ENCODE results near the gene ENO4. TPM values are rescaled to one million over a fixed set of nuclear protein-coding genes. Genes with fewer than 3 reads are reported as not detected.

The ENO4 gene
- total RNA-seq, 1 donor from 2014 or later = 0.39 TPM

DNA sequence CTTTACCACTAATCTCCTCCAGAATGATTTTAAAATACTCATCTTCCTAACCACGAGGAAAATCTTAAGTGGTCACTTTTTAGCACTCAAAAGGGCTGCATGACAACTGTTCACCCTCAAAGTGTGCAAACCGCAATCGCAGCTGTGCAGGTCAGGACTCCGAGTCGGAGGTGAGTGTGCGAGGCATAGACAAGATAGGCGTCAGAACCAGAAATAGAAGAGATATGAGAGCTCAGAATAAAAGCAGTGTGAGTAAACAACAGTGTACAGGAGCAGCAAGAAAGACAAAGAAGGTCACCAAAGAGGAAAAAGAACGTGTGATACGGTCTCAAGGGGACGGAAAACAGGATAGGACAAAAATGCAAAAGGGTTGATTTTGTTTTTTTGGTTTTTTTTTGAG is 17.5 kb upstream of the ENO4 start:
- no peak for DNase-seq

DNA sequence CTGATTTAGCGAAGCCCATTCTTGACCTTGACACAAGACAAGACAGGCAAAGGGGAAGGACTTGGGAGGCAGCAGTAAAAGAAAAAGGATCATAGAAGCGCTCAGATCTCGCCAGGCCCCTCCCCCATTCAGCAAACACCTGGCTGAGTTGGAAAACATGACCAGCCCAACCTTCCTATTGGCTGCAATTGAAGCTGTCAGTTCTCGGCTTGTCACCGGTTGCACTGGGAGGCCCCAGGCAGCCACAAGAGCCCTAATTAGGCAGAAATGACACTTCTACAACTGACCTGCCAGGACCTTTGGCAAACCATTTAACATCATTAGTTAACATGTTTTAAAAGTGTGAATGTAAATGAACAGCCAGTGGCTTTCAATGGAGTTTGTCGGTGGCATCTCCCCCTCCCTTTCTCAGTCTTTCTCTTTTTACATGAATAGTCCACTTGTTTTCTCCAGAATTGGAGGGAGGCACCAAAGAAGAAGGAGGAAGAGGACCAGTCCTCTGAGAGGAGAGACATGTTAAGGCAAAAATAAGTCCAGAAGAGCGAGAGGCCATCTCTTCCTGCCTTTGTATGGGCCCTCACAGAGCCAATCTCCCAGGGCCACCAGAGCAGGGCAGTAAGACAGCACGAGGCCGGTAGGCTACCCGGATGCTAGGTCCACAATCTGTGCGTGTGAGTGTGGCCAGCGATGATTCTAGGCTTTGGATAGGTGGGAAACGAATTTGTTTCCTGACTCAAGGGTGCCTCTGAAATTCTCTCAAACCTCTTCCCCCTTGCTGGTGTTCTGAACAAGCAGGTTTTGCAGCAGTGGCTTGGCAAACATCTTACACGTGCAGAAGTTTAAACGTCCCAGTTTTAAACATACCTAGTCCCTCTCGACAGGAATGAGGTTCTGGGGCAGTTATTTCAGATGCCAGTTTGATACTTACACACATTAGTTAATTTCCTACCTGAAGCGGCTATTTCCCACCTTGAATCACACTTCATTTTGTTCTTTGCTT is 15.0 kb upstream of the ENO4 start:
- no peak for DNase-seq

DNA sequence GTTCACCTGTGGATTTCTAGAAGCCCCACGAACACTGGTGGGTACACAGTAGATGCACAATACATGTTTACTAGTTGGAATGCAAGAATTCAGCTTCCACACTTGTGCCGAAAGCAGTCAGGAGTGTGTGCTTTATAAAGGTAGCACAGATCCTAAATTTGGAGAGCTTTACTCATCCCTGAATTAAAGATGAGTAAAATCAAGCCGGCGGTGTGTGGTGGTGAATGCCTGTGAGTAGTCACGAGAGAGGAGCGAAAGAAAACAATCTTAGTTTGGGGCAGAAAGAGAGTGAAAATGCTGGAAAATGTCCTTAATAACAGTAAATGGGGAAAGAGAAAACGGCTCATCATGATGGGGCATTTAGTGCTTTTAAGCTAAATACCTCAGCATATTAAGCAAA is 13.6 kb upstream of the ENO4 start:
- no peak for DNase-seq

DNA sequence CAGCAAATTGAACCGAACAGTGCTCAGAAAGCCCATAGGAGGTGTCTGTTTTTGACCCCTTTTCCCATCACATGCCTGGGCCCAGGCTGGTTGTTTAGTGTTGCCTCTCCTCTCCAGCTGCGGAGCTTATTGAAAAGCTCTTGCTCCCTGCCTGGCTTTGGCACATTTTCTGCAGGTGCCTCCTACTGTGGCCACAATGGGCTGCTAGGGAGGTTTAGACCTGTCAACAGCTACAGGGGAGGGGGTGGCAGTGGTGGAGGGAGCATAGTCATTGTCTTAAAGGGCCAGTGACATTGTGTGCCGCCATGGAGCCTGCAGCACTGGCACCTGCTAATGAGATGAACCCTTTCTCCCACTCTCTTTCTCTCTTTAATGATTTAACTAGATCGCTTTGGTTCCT is 13.2 kb upstream of the ENO4 start:
- DNase-seq = no peak

DNA sequence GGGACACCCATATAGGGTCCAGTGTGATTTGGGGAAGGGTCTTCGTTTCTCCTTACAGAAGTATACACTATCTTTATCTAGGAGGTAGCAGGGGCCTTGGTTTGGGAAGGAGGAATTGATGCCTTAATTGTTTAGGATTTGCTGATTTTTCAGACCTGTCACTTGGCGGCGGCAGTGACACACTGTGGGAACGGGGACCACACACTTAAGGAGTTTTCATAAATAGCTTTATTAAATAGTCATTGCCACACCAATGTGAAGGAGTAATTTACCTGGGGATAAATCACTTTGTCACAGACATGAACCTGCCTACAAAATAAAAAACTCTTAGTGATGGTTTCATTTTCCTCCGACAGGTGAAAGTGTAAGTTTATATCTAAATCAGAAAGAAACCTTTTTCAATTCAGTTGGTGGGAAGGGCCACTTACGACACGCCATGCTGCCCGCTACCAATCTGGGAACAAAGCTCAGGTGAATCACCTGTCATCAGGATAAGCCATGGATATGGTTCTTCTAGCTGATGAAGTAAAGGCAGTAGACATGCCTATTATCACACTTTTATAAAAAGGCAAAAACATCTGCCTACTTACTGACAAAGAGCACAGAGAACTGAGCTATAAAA is 12.3 kb upstream of the ENO4 start:
- DNase-seq = no peak

DNA sequence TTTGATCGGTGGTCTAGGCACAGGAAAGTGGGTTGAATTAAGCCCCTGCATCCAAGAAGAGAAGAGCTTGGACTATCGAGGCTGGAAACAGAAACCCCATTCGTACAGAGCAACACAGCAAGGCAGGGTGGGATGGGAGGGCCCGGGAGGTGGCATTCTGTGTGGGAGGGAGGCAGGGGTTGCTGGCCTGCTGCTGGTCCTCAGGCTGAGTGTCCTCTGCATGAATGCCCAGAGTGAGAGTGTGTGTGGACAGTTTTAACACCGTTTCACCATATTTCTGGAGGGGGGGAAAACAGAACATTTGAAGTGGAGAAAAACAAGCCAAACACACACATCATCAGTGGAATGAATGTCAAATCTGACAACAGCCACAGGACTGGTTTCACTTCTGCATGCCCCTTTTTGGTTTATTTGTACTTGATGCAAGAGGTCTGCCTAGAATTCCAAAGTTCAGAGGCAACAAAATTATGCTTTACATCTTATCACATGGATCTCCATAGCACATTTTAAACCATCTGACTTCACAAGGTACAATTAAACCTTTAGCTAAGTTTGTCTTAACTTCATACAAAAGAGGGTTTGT is 11.1 kb upstream of the ENO4 start:
- no peak for DNase-seq

DNA sequence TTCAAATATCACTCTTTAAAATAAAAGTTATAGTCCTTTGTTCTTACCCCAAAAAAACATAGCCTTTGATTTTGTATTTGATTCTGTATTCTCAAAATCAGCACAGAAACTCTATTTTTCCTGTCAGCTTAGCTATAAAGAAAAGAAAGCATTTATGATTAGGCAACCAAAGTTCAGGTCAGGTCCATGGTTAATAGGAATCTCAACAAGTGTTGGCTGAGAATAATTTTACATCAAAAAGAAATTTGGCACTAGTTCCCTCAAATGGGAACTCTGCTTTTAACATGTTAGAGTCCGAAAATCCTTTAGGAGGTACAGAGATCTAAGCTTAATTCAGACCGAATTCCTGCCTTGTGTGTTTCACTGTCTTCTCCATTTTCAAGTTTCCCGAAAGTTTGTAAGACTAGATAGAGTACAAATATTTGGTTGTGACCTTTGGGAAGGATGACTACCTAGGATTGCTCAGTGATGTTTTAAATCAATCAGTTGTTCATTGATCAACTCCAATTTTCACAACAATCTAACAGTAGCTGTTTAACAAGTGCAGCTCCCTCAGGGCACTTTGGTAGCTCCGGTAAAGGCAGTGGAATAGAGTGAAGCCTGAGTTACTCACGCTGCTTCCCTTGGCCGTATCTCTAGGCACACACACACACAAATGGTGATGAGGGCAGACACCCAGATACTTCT is 8.8 kb upstream of the ENO4 start:
- DNase-seq = no peak

DNA sequence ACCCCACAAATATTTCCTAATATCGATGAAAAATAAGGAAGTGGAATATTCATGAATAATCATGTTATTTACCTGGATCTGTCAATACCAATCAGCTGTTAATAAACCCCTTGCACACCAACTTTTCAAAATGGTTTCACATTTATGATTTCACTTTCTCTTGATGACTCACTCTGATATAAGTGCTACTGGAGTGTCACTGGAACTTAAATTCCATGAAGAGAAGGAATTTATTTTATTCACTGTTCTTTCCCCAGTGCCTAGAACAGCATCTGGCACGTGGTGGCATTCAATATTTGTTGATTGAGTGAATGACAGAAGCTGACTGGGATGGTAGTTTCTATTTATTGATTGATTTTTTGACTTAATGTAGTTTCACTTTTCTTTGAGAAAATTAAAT is 3.5 kb upstream of the ENO4 start:
- DNase-seq = no peak

DNA sequence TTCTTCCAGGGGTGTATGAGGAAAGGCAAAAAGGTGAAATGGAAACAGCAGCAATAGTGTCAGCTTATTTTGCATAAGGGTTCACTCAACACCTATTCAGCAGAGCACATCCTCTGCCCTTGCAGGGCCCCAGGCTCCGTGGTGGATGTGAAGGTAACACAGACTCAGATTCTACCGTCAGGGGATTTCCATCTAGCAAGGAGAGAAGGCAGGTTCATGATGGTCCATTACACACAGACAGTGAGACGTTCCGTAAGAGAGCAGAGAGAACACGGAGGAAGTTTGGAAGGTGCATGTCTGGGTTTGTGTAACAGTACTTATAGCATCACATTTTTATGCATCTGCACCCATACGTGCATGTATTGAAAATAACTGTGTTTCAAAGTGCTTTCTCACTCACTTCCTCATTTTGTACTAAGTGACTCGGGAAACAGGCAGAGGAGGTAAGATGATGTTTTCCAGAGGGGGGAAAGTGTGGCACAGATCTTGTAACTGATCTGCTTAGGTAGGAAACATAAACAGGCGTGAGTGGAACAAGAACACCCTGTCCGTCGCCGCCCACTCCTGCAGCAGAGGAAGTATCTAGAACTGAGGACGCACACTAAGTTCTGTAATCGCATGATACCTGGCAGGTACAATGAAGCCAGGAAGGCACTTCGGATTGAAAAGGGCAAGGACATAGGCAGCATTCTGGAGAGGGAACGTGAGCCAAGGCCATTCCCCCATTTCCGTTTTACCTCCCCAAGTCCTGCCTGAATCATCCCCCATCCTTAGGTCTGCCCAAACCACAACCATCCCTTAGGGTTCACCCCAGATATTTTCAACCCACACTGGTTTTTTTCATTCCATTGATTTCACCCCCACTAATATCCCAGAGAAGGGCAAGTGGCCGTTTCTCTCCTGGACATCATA is 1.0 kb upstream of the ENO4 start:
- no peak for DNase-seq

DNA sequence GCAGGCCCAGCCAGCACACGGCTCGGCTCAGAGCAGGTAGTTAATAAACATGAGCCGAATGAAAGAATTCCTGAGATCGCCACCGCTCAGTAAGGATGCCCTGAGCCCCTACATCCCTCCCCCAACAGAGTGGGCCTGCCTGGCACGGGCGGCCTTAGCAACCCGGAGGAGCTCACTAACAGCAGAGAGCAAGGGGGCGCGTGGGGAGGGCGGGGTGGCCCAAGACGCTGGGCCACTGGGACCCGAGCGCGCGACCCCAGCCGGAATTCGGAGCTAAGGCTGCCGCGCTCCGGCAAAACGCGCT is 403 bp upstream of the ENO4 start:
- no peak for DNase-seq

DNA sequence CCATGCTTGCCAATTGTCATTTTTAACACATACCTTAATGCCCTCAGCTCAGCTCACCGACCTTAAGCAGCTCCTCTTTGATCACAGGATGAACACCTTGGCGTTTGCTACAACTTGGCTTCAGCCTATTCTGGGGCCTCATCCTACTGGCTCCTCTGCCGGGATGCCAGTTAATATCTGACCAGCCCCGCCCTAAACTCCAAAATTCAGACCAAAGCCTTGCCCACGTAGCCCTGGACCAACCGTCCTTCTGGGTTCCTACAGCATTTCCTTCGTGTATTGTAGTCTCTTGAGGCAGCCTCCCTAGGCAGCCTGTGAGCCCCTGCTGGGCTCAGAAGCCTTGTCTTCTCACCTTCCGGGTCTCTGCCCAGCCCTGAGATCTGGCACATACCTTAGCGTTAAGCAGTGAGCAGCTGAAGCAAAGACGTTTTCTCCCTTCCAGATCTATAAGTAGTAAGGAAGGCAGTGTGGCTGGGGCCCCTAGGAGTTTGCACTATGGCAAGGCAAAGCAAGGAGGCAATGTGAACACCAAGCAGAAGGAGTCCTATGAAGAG is 836 bp downstream of the ENO4 start:
- DNase-seq = no peak

DNA sequence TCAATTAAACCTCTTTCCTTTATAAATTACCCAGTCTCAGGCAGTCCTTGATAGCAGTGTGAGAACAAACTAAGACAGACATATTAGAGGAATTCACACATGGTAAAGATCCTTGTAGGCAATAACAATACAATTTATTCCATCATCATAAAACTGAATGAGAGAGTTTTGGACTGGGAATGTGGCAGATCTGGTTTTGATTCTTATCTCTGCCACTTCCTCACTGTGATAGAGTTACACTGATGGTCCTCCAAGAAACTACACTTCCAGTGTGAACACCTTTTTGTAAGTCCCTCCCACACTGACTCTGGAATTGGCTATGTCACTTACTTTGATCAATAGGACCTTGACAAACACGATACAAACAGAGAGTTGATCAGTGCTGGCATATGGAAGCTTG is 2.9 kb downstream of the ENO4 start:
- no peak for DNase-seq

DNA sequence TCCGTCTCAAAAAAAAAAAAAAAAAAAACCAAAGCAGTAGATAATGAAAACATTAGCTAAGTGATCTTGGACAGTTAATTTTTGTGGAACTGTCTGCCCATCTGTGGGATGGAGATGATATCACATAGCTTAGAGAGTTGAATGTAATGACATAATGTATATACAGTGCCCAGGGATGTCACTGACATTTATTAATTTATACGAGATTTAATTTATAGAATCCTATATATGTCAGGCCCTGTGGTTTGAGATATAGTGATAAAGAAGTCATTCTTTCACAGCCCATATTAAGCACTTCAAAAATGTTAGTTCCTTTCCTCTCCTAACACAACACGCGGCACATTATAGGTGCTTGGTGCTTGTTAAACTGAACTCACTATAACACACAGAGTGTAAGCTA is 4.0 kb downstream of the ENO4 start:
- no peak for DNase-seq

DNA sequence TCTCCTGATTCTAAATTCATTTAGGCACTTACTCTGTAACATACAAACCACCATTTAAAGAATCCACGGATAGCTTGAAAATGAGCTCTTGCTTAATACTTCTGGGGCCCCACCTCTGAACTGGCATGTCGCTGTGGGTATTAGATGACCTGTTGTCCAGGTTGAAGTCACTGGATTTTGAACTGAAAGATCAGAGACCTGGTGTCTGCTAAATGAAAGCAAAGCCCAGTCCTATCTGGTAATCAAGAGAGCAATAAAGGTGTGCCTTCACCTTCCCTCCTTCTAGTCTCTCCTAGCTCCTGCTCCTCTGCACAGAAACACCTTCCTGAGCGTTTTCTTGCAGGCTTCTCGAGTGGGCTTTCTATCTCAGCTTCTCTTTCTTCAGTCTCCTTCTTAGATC is 4.4 kb downstream of the ENO4 start:
- DNase-seq = no peak

DNA sequence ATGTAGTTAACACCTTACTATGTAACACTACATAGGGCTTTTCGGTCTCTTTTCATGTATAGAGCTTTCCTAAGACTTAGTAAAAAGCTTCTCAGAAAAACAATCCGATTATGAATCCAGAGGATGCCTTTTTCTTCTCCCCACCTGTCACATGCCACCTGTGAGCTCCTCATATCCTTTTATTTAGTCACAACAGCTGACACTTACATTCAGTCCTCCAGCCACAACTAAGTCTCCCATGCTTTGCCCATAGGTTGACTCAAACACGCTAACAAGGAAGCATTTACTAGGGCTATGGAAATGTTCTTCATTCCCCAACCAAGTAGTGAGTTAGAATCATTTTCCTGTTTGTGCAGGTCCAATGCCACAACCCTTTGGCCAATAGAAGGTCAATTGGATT is 7.9 kb downstream of the ENO4 start:
- no peak for DNase-seq

DNA sequence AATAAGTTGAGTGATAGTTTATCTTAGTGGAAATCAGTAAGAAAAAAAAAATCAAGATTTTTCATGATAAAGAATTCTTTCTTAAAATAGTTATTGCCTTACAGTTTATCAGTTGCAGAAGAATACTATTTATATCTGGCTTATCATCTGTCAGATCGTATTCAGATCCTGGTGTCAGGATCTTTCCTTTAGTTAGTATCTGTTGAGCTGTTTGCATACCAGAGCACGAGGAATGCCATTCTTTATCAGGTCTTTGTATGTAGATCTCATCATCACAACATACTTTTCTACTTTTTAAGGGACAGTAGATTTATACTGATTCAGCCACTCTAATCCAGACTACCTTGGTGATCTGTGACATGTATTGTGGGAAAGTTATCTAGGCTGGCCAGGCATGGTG is 12.5 kb downstream of the ENO4 start:
- DNase-seq = no peak

DNA sequence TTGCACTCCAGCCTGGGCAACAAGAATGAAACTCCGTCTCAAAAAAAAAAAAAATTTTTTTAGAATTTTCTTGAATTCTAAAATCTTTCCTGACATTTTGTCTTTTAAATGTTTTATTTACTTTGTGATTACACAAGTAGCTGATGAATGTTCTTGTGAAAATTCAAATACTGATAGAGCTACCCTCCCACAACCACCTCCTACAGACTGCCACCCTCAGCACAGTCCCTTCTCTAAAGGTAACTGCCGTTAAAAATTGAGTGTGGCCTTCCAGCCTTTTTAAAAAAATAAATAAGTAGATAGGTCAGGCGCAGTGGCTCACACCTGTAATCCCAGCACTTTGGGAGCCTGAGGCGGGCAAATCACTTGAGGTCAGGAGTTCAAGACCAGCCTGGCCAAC is 15.1 kb downstream of the ENO4 start:
- no peak for DNase-seq

DNA sequence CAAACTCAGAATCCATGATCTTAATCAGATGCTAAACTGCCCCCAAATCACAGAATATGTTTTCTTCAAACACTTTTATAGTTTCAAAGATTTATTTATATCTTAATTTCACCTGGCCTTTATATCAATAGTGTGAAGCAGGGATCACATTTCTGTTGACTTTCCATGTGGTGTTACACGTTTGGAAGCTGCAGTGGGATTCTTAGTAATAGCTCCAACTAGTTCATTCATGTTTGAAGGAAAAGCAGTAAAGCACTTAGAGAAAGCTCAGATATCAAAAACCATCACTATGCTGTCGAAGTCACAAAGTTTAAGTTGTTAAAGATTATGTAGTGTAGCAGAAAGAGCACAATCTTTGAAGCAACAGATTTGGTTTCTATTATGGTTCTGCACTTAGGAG is 16.8 kb downstream of the ENO4 start:
- no peak for DNase-seq

DNA sequence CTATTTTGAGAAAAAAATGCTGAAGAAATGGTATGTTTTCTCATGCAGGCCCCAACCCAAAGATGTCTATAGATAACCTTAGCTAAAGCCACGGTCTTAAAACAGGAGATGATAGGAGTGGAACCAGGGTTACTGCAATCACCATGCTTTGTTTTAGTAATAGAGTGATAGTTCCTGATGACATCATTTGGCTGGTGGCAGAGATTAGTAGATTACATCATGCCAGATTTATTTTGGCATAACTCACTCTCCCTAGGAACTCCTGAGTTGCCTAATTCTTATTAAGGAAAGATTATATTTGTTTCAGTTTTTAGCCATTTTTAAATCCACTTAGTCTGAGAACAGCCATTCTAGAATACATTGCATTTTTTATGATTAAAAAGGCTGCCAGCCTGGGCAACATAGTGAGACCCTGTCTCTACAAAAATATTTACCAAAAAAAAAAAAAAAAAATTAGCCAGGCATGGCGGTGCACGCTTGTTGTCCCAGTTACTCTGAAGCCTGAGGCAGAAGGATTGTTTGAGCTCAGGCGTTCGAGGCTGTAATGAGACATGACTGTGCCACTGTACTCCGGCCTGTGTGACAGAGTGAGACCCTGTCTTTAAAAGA is 17.8 kb downstream of the ENO4 start:
- DNase-seq = no peak

DNA sequence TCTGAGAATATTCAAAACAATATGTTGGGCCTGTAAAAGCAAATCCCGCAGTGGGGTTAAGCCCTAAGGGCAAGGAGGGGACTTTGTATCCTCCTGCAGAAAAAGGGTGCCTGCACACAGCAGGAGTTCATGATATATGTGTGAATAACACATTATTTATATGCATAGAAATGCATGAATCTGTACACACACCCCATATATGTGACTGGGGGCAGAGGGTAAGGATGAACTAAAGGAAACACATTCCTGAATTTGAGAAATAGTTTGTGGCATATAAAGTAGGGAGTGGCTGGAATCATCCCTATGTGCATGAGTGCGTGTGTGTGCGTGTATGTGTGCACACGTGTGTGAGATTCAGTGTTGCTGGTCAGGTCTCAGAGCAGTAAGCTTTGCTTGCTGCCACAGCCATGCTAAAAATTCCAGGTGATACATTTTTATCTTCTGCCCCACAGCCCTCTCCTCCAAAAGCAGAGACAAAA is 18.9 kb downstream of the ENO4 start:
- no peak for DNase-seq

DNA sequence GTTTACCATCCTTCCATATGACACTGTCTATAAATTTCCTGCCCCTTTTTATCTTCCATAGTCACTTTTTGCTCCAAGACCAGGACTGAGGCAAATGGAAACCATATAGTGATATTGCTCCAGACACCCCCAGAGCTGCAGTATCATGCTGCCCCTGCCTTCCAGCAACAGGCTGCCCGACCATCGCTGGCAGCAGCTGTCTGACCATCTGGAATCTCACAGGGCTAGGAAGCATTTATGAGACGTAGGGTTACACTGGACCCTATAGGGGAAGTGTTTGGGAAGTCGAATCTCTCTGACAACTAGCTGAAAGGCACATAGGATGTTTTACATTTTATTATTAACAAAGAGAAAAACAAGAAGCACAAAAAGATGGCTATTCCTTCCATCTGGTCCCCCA is 19.4 kb downstream of the ENO4 start:
- DNase-seq = no peak
